HG03196 (cell line): ENCODE results near the gene SPAG6.
"Not testable (repeated sequence)": the region's sequence is repeated elsewhere in the genome, so short reads cannot be mapped to it uniquely, and the experiment has no call there.

ENCODE experiments used
- ATAC-seq: cut with Tn5 transposase; IDR thresholded peaks from one replicate; pipeline ENCODE4 v1.9.1; 2021; ENCODE audit not compliant: unreplicated experiment

The SPAG6 gene

GRCh38 chr10:22341190-22341925 lies 3.9 kb upstream of the SPAG6 start:
- peak; percentile 12 for ATAC-seq

GRCh38 chr10:22341926-22342196 lies 3.4 kb upstream of the SPAG6 start:
- ATAC-seq, result no peak

DNA sequence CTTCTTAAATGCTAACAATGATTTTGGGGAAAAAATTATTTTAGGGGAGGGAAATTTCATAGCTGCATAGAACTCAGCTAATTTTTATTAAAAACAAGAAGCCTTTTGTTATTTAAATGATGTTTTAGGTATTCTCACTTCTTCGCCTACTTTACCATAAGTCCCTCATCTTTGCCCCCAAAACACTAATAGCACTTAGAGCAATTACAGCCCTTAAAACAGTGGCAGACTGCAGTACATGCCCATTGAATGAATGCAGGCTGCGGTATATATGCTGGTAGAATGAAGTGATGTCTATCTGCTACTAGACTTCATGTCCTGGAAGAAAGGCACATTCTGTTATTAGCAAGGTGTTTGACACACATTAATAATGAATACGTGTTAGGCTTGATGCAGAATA lies 2.9 kb upstream of the SPAG6 start:
- no peak for ATAC-seq

GRCh38 chr10:22343731-22344130 lies 1.6 kb upstream of the SPAG6 start:
- ATAC-seq, result no peak

GRCh38 chr10:22344249-22344648 lies 1.0 kb upstream of the SPAG6 start:
- ATAC-seq, result no peak

GRCh38 chr10:22344781-22345300 lies 455 bp upstream of the SPAG6 start:
- ATAC-seq, result no peak

DNA sequence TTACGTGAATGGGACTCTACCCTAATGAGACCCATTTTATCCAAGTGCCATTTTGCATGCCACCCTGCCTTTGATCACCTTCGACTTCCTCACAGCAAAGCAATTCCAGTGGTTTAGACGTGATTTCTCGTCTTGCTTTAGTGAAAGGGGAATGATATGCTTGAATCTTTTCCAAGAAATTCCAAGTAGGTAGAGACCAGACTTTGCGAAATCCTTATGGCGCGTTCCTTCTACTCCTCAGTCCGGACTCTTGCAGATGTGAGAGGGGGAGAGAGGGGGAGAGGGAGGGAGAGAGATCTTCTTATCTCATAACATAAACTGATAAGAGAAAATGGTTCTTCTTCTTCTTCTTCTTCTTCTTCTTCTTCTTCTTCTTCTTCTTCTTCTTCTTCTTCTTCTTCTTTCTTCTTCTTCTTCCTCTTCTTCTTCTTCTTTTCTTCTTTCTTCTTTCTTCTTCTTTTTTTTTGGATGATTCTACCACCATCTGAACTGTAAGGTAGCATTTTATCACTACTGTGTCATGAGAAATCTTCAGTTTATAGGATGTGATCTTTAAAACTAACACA lies 883 bp downstream of the SPAG6 start:
- no peak for ATAC-seq

GRCh38 chr10:22349755-22350154 lies 4.5 kb downstream of the SPAG6 start:
- no peak for ATAC-seq

DNA sequence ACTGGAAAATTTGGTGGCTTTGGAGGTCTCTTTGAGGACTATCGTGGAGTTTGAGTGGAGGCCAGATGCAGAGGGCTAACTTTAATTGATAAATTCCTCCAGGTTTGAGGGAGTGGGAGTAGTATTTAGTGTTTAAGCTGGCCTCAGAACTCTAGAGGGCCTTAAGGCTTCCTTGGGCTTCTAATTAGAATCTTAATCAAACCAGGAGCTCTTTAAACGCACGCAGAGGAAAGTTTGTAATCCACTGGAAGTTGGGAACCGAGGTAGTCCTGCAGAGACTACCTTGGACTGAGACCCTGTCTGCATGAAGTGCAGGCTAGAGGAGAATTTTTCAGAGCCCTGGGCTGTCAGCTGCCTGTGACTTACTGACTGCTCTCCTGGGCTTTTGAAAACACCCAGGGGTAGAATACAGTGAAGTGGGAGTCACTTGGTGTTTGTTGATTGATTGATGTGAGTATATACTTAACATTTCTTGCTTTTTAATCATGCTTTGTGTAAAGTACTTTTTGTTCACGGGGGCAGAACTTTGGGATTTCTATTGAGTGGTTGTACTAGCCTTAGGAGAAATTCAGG lies 5.9 kb downstream of the SPAG6 start:
- ATAC-seq, result no peak

DNA sequence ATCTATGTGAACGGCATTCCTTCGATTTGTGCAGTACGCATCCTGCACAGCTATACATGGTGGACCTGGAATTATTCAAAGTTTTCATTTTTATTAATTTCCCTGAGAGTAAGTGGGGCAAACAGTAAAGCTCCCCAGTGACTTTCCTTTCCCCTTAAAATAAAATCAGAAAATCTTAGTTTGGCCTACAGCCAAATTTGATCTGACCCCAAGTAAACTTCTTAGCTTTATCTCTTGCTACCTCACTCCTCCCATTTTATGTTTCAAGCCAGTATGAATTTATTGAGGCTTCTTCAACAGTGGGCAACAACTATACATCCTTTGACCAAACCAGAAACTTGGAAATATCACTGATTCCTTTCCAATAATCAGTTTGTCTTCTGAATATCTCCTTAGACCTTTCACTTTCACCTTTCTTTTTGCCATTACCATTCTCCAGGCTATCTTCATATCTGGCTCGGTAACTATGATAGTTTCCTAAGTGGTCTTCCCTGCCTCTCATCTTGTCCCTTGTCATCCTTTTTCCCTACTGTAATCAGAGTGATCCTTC lies 11.1 kb downstream of the SPAG6 start:
- ATAC-seq, result no peak

DNA sequence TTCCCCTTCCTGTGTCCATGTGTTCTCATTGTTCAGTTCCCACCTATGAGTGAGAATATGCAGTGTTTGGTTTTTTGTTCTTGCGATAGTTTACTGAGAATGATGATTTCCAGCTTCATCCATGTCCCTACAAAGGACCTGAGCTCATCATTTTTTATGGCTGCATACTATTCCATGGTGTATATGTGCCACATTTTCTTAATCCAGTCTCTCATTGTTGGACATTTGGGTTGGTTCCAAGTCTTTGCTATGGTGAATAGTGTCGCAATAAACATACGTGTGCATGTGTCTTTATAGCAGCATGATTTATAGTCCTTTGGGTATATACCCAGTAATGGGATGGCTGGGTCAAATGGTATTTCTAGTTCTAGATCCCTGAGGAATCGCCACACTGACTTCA lies 12.5 kb downstream of the SPAG6 start:
- ATAC-seq, result not testable (repeated sequence)

DNA sequence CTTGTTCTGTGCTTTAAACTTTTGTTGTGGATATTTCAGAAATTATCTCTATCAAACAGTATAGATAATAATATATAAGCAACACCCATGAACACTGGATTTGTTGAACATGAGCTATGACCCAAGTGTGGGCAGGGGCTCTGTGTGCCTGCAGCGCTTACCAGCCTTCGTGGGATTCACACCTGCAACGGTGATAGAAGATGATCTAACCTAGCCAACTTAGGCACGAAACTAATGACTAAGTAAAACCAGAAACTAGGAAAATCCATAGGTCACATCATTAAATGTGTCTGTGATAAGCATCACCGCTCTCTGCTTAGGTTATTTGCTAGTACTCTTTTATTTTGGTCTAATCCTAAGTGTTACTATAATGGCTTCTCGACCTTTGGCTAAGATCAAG lies 18.0 kb downstream of the SPAG6 start:
- ATAC-seq, result no peak

- ATAC-seq, result no peak
Observed at GRCh38 chr10:22364407-22365140, 19.3 kb downstream of the SPAG6 start.

- ATAC-seq, result no peak
Observed at GRCh38 chr10:22365233-22365632, 19.9 kb downstream of the SPAG6 start.

GRCh38 chr10:22365644-22366434 lies 20.5 kb downstream of the SPAG6 start:
- ATAC-seq, result no peak

DNA sequence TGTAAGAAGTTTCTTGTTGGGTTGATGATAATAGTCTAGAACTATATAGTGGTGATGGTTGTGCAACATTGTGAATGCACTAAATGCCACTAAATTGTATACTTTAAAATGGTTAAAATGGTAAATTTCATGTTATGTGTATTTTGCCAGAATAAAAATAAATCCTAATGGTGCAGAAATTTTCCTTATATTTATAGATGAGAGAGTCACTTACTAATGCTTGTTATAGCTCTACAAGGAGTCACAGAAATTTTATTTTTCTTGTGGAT lies 21.1 kb downstream of the SPAG6 start:
- no peak for ATAC-seq

- no peak for ATAC-seq
Observed at GRCh38 chr10:22366771-22367170, 21.5 kb downstream of the SPAG6 start.

GRCh38 chr10:22367471-22367870 lies 22.2 kb downstream of the SPAG6 start:
- no peak for ATAC-seq

DNA sequence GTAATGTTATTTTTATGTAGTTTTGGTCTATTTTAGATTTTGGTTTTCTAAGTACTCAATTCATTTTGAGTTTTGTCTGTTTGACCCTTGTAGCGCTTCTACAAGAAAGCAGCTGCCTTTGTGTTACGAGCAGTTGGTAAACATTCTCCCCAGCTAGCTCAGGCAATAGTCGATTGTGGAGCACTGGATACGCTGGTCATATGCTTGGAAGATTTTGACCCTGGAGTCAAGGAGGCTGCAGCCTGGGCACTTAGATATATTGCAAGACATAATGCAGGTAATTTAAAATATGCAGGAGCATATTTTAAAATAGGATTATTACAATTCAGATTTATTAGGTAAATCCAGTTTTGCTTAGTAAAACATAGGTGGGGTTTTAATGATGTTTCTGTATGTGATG lies 23.1 kb downstream of the SPAG6 start:
- no peak for ATAC-seq

- ATAC-seq, result no peak
Observed at GRCh38 chr10:22368981-22369380, 23.7 kb downstream of the SPAG6 start.

- ATAC-seq, result no peak
Observed at GRCh38 chr10:22369434-22370072, 24.3 kb downstream of the SPAG6 start.
